Mammary epithelial cell (primary cell): Measurements from ENCODE around the gene TNFAIP8L3.

ENCODE experiments used
- CTCF ChIP-seq, 2 donors: IDR thresholded peaks in 1 of 2; conservative IDR thresholded peaks in 1 of 2; 2 replicates each; pipeline ENCODE4 v1.5.1; 2011 to 2012; ENCODE audit warnings: inconsistent platforms in 2 of 2, low read length in 2 of 2, mild to moderate bottlenecking in 2 of 2, control low read depth in 1 of 2, low read depth in 1 of 2; ENCODE audit not compliant: insufficient read depth in 1 of 2; ENCODE audit errors: extremely low read depth in 1 of 2
- EZH2 ChIP-seq: IDR thresholded peaks from 2 replicates; pipeline ENCODE4 v1.6.1; 2012; ENCODE audit warnings: low read length, inconsistent platforms, borderline replicate concordance

GRCh38 chr15:51105430-51106016, 10.8 kb upstream of the TNFAIP8L3 start:
- TF ChIP-seq CTCF (conservative IDR thresholded peaks at IDR 0.05 in 1 of 2, IDR thresholded peaks at IDR 0.05 in 1 of 2; ENCODE audit: extremely low read depth in 1 of 2, insufficient read depth in 1 of 2, low read depth in 1 of 2, low read length in 2 of 2) (no peak), EZH2 (no peak)
